Mucosa of descending colon (tissue), 3 donors: Measurements from ENCODE around the gene SAPCD1. TPM values are rescaled to one million over a fixed set of nuclear protein-coding genes. Genes with fewer than 3 reads are reported as not detected.

ENCODE experiments used
- ATAC-seq: fragments of 200-7000 bp; cut with Tn5 transposase; one replicate; pipeline ENCODE4 v1.9.1; 2020; ENCODE audit warnings: mild to moderate bottlenecking, moderate library complexity
- DNase-seq, 3 donors: peaks; one replicate each; pipeline ENCODE4 v3.0.0-alpha.2; 2020
- H3K36me3 ChIP-seq: fragments of 200-600 bp; one replicate; pipeline ENCODE4 v1.8.0; 2021; ENCODE audit warnings: low read depth, mild to moderate bottlenecking
- H3K4me1 ChIP-seq: fragments of 200-600 bp; one replicate; pipeline ENCODE4 v1.8.0; 2021; ENCODE audit warnings: low read depth, mild to moderate bottlenecking
- H3K4me3 ChIP-seq: fragments of 200-600 bp; one replicate; pipeline ENCODE4 v1.8.0; 2021; ENCODE audit warnings: mild to moderate bottlenecking
- H3K9me3 ChIP-seq: fragments of 200-600 bp; one replicate; pipeline ENCODE4 v1.8.0; 2021; ENCODE audit warnings: mild to moderate bottlenecking
- CTCF ChIP-seq: fragments of 200-600 bp; IDR thresholded peaks from one replicate; pipeline ENCODE4 v1.8.0; 2022; ENCODE audit warnings: antibody characterized with exemption, mild to moderate bottlenecking
- intact Hi-C, 2 donors: fragments of 100-400 bp; cut with DNase I in 1 of 2; cut with micrococcal nuclease in 1 of 2; formaldehyde crosslinking; loops; one replicate each; pipeline versions ENCODE4 v1.11.0 to v1.11.1; 2022; cut with DNase I, micrococcal nuclease
- total RNA-seq, 3 donors: library from RNA; stranded (reverse); fragmentation: NEBNext Ultra II Directional in 2 of 3; extraction: Animal tissue kit (Norgen Biotek cat#: 25700) in 2 of 3; gene quantifications; one replicate each; pipeline versions ENCODE4 v1.2.1 to v1.2.4, GENCODE V29; 2021 to 2023
- donor health status: DM: no; HTN: no; CAD: no; lungs with moderate emphysema.
- donor health status: DM: no; HTN: no; CAD: no.
- donor health status: DM: no; HTN: yes; CAD: no.

The SAPCD1 gene
- total RNA-seq, 3 donors from 2014 or later: 2.5 to 9.6 (median 4.3) TPM

DNA sequence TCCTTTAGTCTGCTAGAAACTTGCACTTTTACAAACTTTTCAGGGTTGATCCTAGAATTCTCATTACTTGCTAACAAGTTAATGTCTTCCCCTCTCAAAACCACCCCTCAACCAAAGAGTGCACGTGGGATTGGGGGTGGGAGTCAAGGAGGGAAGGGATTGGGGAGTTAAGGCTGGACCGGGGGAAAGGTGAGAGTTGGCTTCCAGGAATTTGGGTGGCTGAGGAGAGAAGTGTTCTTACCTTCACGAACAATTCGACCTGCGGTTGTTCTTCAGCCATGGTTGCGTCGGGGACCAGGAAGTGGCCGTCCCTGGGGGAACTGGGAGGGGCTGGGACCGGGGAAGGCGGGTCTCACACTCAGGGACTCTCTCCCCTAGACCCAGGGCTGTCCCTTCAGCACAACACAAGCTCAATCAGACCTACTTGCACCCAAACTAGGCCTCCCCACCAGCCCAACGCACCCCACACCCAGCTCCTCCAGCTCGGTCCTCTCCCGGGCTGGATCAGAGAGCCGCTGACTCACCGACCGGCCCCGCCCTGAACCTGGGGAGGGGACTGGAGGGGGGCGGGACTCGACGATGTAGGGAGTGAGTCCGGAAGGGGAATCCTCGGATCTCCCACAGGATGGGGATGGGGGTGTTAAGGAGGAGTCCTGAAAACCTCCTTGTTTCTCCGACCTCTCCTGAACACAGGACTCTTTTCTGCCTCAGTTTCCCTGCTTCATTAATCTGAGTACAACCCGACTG is 26.3 kb upstream of the SAPCD1 start, which contains the start of gene CLIC1:
TSS of gene CLIC1 (minus strand) at position 510 of the 747 bp plus-strand sequence. CDS start at position 280, 230 bp downstream.
- no peak for TF ChIP-seq CTCF
- H3K4me3 ChIP-seq: peak within 1 kb of the TSS; percentile 50
- intact Hi-C loops: no loop called here
- peaks cover 37% of the 10 kb centered on the region for H3K4me1 ChIP-seq
- DNase-seq: peak; percentile 91 to 94 (median 94)
- H3K9me3 ChIP-seq: no peaks in the 10 kb centered on the region
- peak; percentile 52 for ATAC-seq
- peaks cover 7% of the 10 kb centered on the region for H3K36me3 ChIP-seq

- no peak overlapping the region for H3K4me3 ChIP-seq
- intact Hi-C loops: no loop called here
- TF ChIP-seq CTCF: no peak
- DNase-seq (peak in 2 of 3 donors; percentile 40 to 56), ATAC-seq (no peak)
- H3K9me3 ChIP-seq: no peaks in the 10 kb centered on the region
- H3K36me3 ChIP-seq: peaks cover 7% of the 10 kb centered on the region
- H3K4me1 ChIP-seq: peaks cover 37% of the 10 kb centered on the region
These were observed 25.6 kb upstream of the SAPCD1 start for GRCh38 chr6:31736768-31737314.

- DNase-seq: peak in 2 of 3 donors; percentile 53 to 70
These were observed 25.0 kb upstream of the SAPCD1 start for GRCh38 chr6:31737315-31737990.

DNA sequence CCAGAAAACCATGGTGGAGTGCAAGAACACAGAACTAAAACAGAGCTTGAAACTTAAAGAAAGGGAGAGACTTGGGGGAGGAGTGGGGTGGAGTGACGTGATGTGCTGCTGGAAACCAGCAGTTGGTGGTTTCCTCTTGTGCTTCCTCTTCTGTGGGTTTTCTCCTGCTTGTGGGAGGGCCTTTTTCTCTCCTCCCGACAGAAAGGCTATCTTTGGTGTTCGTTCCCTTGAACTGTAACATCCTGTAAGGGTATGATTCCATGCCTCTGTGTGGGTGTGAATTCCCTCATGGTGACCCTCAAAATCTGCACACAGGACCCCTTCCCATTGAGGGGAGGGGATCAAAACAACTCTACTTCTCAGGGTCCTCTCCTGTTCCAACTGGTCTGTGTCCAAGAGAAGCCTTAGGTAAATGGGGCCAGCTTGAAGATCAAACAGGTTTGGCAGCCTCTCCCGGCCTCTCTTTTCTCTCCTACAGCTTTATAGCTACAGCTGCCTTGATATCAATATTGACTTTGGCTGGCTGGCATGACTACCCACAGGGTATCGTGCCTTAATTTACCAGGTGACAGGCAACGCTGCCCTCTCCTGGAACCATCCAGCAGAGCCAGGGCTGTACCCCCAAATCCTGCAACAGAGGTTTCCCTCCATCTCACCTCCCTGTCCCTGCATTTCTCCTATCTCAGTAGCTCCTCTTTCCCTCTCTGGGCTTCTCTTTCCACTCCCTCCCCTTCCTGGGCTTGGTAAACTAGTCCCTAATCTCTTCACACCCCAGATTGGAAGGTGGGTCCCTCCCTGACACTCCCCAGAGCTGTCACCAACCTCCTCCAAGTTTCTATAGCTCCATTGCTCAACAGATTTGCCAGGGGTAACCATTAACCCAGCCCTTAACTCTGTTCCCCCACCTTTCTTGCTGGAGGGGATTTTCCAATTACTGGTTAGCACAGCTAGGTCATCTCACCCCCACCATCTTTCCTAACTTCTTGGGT is 24.2 kb upstream of the SAPCD1 start:
- Histone ChIP-seq H3K36me3 (no peaks in the 10 kb centered on the region), H3K4me3 (no peak overlapping the region), H3K9me3 (no peaks in the 10 kb centered on the region), H3K4me1 (peaks cover 34% of the 10 kb centered on the region)
- ATAC-seq: peak; percentile 44
- peak; percentile 76 to 91 (median 77) for DNase-seq
- TF ChIP-seq CTCF: peak; percentile 17
- intact Hi-C loops: no loop called here

More at GRCh38 chr6:31737315-31737990, 25.0 kb upstream of the SAPCD1 start:
- Histone ChIP-seq H3K9me3 (no peaks in the 10 kb centered on the region), H3K4me3 (no peak overlapping the region), H3K4me1 (peaks cover 35% of the 10 kb centered on the region), H3K36me3 (peaks cover 6% of the 10 kb centered on the region)
- TF ChIP-seq CTCF: no peak
- intact Hi-C loops: no loop called here
- peak; percentile 3 for ATAC-seq
